Sigmoid colon (tissue), 4 donors: ENCODE results near the gene TAGLN2.

Experiments
- EP300 ChIP-seq, 4 donors: sonication (generic); formaldehyde crosslinking; IDR thresholded peaks; one replicate each; pipeline ENCODE4 v1.6.1; 2017; ENCODE audit warnings: antibody characterized with exemption in 4 of 4
- TF ChIP-seq, protein P1 (sequence below), 4 experiments: fragments of 450-650 bp in 3 of 4; fragments of 200-600 bp in 1 of 4; IDR thresholded peaks; one replicate each; pipeline ENCODE4 v1.5.1; 2016 to 2019; ENCODE audit warnings: antibody characterized with exemption in 4 of 4, mild to moderate bottlenecking in 3 of 4, moderate library complexity in 2 of 4

DNA sequence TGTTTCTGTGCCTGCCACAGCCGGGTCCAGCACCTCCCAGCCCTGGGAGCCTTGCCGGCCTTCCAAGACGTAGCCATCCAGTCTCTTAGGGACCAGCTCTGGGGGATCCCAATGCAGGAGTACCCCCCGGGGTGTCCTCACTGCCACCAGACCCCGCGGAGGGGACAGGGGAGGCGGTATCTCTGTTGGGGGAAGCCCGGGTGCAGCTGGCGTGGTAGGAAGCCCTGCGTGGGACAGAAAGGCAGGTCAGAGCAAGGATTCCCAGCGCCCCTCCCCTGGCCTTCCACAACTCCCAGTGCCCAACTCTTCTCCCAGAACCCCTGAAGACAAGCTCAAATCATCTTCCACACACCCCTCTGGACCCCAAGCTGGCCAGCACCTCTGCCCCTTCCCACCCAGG is 4.9 kb upstream of the TAGLN2 start:
- TF ChIP-seq EP300 (IDR thresholded peaks at IDR 0.05), result no peak
- TF ChIP-seq, protein P1, sequence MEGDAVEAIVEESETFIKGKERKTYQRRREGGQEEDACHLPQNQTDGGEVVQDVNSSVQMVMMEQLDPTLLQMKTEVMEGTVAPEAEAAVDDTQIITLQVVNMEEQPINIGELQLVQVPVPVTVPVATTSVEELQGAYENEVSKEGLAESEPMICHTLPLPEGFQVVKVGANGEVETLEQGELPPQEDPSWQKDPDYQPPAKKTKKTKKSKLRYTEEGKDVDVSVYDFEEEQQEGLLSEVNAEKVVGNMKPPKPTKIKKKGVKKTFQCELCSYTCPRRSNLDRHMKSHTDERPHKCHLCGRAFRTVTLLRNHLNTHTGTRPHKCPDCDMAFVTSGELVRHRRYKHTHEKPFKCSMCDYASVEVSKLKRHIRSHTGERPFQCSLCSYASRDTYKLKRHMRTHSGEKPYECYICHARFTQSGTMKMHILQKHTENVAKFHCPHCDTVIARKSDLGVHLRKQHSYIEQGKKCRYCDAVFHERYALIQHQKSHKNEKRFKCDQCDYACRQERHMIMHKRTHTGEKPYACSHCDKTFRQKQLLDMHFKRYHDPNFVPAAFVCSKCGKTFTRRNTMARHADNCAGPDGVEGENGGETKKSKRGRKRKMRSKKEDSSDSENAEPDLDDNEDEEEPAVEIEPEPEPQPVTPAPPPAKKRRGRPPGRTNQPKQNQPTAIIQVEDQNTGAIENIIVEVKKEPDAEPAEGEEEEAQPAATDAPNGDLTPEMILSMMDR (IDR thresholded peaks at IDR 0.05), result no peak
